Keratinocyte (primary cell): Measurements from ENCODE around the gene ANKS1B. TPM values are rescaled to one million over a fixed set of nuclear protein-coding genes. Genes with fewer than 3 reads are reported as not detected.

Experiments used
- DNase-seq: peaks from one replicate; pipeline ENCODE4 v3.0.0-alpha.2; 2011; ENCODE audit warnings: low read depth, missing footprints, low spot score
- FAIRE-seq: peaks from 2 replicates; lab custom pipeline; 2011; peaks lifted over from hg19 to GRCh38; lab: Jason Lieb, UNC
- H2AFZ ChIP-seq: 2 replicates; pipeline ENCODE4 v1.6.0; 2012; ENCODE audit warnings: low read length, control low read depth, inconsistent platforms; ENCODE audit not compliant: control insufficient read depth
- H3K27ac ChIP-seq: 2 replicates; pipeline ENCODE4 v1.5.1; 2011; ENCODE audit warnings: low read length; ENCODE audit not compliant: control insufficient read depth, insufficient read depth
- H3K27me3 ChIP-seq: 3 replicates; pipeline ENCODE4 v1.6.0; 2011; ENCODE audit warnings: low read length; ENCODE audit not compliant: control insufficient read depth, insufficient read depth; ENCODE audit errors: extremely low read depth
- H3K36me3 ChIP-seq, 2 experiments: 2 replicates in 1 of 2; 3 replicates in 1 of 2; pipeline ENCODE4 v1.5.1; 2011; ENCODE audit warnings: low read length in 2 of 2, mild to moderate bottlenecking in 1 of 2; ENCODE audit not compliant: control insufficient read depth in 2 of 2, insufficient read depth in 2 of 2; ENCODE audit errors: extremely low read depth in 1 of 2
- H3K4me1 ChIP-seq: 3 replicates; pipeline ENCODE4 v1.5.1; 2011; ENCODE audit warnings: low read length; ENCODE audit not compliant: control insufficient read depth, insufficient read depth; ENCODE audit errors: extremely low read depth
- H3K4me2 ChIP-seq: 3 replicates; pipeline ENCODE4 v1.6.0; 2011; ENCODE audit warnings: low read depth, low read length; ENCODE audit not compliant: control insufficient read depth, insufficient read depth; ENCODE audit errors: extremely low read depth
- H3K4me3 ChIP-seq, 3 experiments: fragments of 200-600 bp in 1 of 3; sonication (generic) in 1 of 3; 2 replicates in 2 of 3; 3 replicates in 1 of 3; pipeline ENCODE4 v1.5.1; 2011 to 2016; ENCODE audit warnings: low read length in 3 of 3, mild to moderate bottlenecking in 3 of 3, control low read depth in 2 of 3, inconsistent platforms in 1 of 3, low read depth in 1 of 3, mixed read lengths in 1 of 3, mixed run types in 1 of 3, moderate library complexity in 1 of 3; ENCODE audit not compliant: control insufficient read depth in 2 of 3, insufficient read depth in 2 of 3; ENCODE audit errors: extremely low read depth in 1 of 3
- H3K79me2 ChIP-seq: 2 replicates; pipeline ENCODE4 v1.6.0; 2012; ENCODE audit warnings: low read length; ENCODE audit not compliant: control insufficient read depth, insufficient read depth
- H3K9ac ChIP-seq: 3 replicates; pipeline ENCODE4 v1.6.0; 2011; ENCODE audit warnings: low read length; ENCODE audit not compliant: control insufficient read depth, insufficient read depth; ENCODE audit errors: extremely low read depth
- H3K9me1 ChIP-seq: 3 replicates; pipeline ENCODE4 v1.6.0; 2011; ENCODE audit warnings: low read length; ENCODE audit not compliant: control insufficient read depth, insufficient read depth; ENCODE audit errors: extremely low read depth
- H3K9me3 ChIP-seq: 2 replicates; pipeline ENCODE4 v1.5.1; 2012; ENCODE audit warnings: low read depth, low read length; ENCODE audit not compliant: control insufficient read depth
- H4K20me1 ChIP-seq: 3 replicates; pipeline ENCODE4 v1.6.0; 2011; ENCODE audit warnings: low read length; ENCODE audit not compliant: control insufficient read depth, insufficient read depth; ENCODE audit errors: extremely low read depth
- CTCF ChIP-seq, 3 experiments: IDR thresholded peaks in 1 of 3; conservative IDR thresholded peaks in 1 of 3; optimal IDR thresholded peaks in 1 of 3; 2 replicates in 2 of 3; 3 replicates in 1 of 3; pipeline versions ENCODE3 to v1.5.1; 2011; ENCODE audit warnings: low read length in 3 of 3, mild to moderate bottlenecking in 3 of 3, moderate library complexity in 2 of 3, control low read depth in 1 of 3, inconsistent platforms in 1 of 3; ENCODE audit not compliant: insufficient read depth in 2 of 3; ENCODE audit errors: extremely low read depth in 1 of 3
- EZH2 ChIP-seq: IDR thresholded peaks from one replicate; pipeline ENCODE4 v1.6.1; 2012; ENCODE audit warnings: inconsistent platforms, mild to moderate bottlenecking, low read length, moderate library complexity
- dilution Hi-C: fragments of 300-500 bp; cut with MboI; formaldehyde crosslinking; loops from one replicate; pipeline ENCODE4 v1.7.0; 2020; ENCODE audit warnings: low sequenced_read_pairs; ENCODE audit not compliant: extremely low pct_ligation_motif_present
- polyA plus RNA-seq, 5 experiments: library from polyadenylated mRNA; depleted of rRNA in 3 of 5; stranded (reverse) in 3 of 5; stranded (forward) in 1 of 5; unstranded in 1 of 5; fragments of >200 nt; gene quantifications; 1 replicate in 1 of 5; 2 replicates in 3 of 5; 3 replicates in 1 of 5; pipeline versions ENCODE4 v1.2.1 to v1.2.3, GENCODE V29; 2011 to 2012; ENCODE audit warnings: missing spikeins in 2 of 5, low read depth in 1 of 5, low replicate concordance in 1 of 5

The ANKS1B gene
- polyA plus RNA-seq, 1 donor (not counting 4 experiments of a cell fraction or from before 2014, with no cell fraction given), result not detected

- Histone ChIP-seq H2AFZ (no peak overlapping the region), H3K4me1 (no peaks in the 10 kb centered on the region), H3K27me3 (no peaks in the 10 kb centered on the region), H3K9ac (no peak overlapping the region), H3K36me3 (no peaks in the 10 kb centered on the region), H3K79me2 (no peaks in the 10 kb centered on the region), H3K27ac (no peak overlapping the region), H4K20me1 (no peaks in the 10 kb centered on the region), H3K4me3 (no peak overlapping the region), H3K4me2 (no peak overlapping the region), H3K9me3 (no peaks in the 10 kb centered on the region), H3K9me1 (no peaks in the 10 kb centered on the region)
- TF ChIP-seq EZH2 (no peak), CTCF (optimal IDR thresholded peaks at IDR 0.05 in 1 of 3, IDR thresholded peaks at IDR 0.05 in 1 of 3, conservative IDR thresholded peaks at IDR 0.05 in 1 of 3; ENCODE audit: extremely low read depth in 1 of 3, insufficient read depth in 2 of 3, low read length in 3 of 3) (no peak)
- DNase-seq, result no peak
- dilution Hi-C loops, result no loop called here
- FAIRE-seq, result no peak
Measured at GRCh38 chr12:98861251-98861650, 1123.5 kb downstream of the ANKS1B start.

- no peak overlapping the region for H3K27ac ChIP-seq
- no peaks in the 10 kb centered on the region for H4K20me1 ChIP-seq
- no peaks in the 10 kb centered on the region for H3K9me1 ChIP-seq
- H3K36me3 ChIP-seq, result no peaks in the 10 kb centered on the region
- H3K4me1 ChIP-seq, result no peaks in the 10 kb centered on the region
- H3K4me3 ChIP-seq, result no peak overlapping the region
- FAIRE-seq, result no peak
- H3K27me3 ChIP-seq, result no peaks in the 10 kb centered on the region
- no peak for DNase-seq
- dilution Hi-C loops, result no loop called here
- H2AFZ ChIP-seq, result no peak overlapping the region
- H3K9ac ChIP-seq, result no peak overlapping the region
- no peak overlapping the region for H3K4me2 ChIP-seq
- TF ChIP-seq EZH2 (no peak), CTCF (optimal IDR thresholded peaks at IDR 0.05 in 1 of 3, IDR thresholded peaks at IDR 0.05 in 1 of 3, conservative IDR thresholded peaks at IDR 0.05 in 1 of 3; ENCODE audit: extremely low read depth in 1 of 3, insufficient read depth in 2 of 3, low read length in 3 of 3) (no peak)
- H3K9me3 ChIP-seq, result no peaks in the 10 kb centered on the region
- no peaks in the 10 kb centered on the region for H3K79me2 ChIP-seq
Measured at GRCh38 chr12:98856897-98857540, 1127.7 kb downstream of the ANKS1B start.
